MCF 10A (cell line): Measurements from ENCODE around the gene TSPAN4. TPM values are rescaled to one million over a fixed set of nuclear protein-coding genes. Genes with fewer than 3 reads are reported as not detected.

Experiments used
- BruUV-seq: library from RNA; stranded (reverse); fragments of 400-500 nt; replicated peaks from 2 replicates; lab custom pipeline; 2021; lab: Mats Ljungman, UMichigan
- CTCF ChIA-PET: fragments of 300-600 bp; sonication (Branson Sonifier 250); formaldehyde crosslinking; extraction: SDS; loops from one replicate; lab custom pipeline; 2021; ENCODE audit warnings: antibody characterized with exemption, inconsistent platforms; lab: Yijun Ruan, JAX
- POLR2A ChIA-PET: fragments of 300-600, 350-650 bp; sonication (Branson Sonifier 250); formaldehyde crosslinking; extraction: SDS; loops from one replicate; lab custom pipeline; 2020; ENCODE audit warnings: antibody characterized with exemption, inconsistent platforms; lab: Yijun Ruan, JAX
- DNase-seq: peaks from one replicate; pipeline ENCODE4 v3.0.0-alpha.2; 2018; ENCODE audit not compliant: unreplicated experiment
- H3K27ac Mint-ChIP-seq: one replicate; pipeline ENCODE4 v1.8.0; 2022; ENCODE audit warnings: mild to moderate bottlenecking, low read depth, mixed read lengths; ENCODE audit not compliant: unreplicated experiment
- H3K27me3 Mint-ChIP-seq: one replicate; pipeline ENCODE4 v1.8.0; 2022; ENCODE audit warnings: mixed read lengths; ENCODE audit not compliant: insufficient read depth, unreplicated experiment
- H3K36me3 Mint-ChIP-seq: one replicate; pipeline ENCODE4 v1.8.0; 2022; ENCODE audit warnings: mild to moderate bottlenecking, moderate library complexity, mixed read lengths; ENCODE audit not compliant: insufficient read depth, unreplicated experiment
- H3K4me1 Mint-ChIP-seq: one replicate; pipeline ENCODE4 v1.8.0; 2022; ENCODE audit warnings: mixed read lengths; ENCODE audit not compliant: insufficient read depth, unreplicated experiment
- H3K4me3 Mint-ChIP-seq: one replicate; pipeline ENCODE4 v1.8.0; 2022; ENCODE audit warnings: mild to moderate bottlenecking, moderate library complexity, mixed read lengths; ENCODE audit not compliant: unreplicated experiment
- H3K9me3 Mint-ChIP-seq: one replicate; pipeline ENCODE4 v1.8.0; 2022; ENCODE audit warnings: mixed read lengths; ENCODE audit not compliant: unreplicated experiment
- CTCF ChIP-seq: fragments of 200-600 bp; IDR thresholded peaks from one replicate; pipeline ENCODE4 v1.8.0; 2022; ENCODE audit warnings: antibody characterized with exemption, mild to moderate bottlenecking; ENCODE audit not compliant: unreplicated experiment
- intact Hi-C: fragments of 100-400 bp; cut with micrococcal nuclease; formaldehyde crosslinking; loops from 2 replicates; pipeline ENCODE4 v1.14.1; 2022
- total RNA-seq: library from RNA; stranded (reverse); gene quantifications from 2 replicates; pipeline ENCODE4 v1.2.3, GENCODE V29; 2022

TSPAN4 gene
- total RNA-seq, 1 experiment from 2014 or later = 148 TPM

GRCh38 chr11:834371-835316 lies 8.0 kb upstream of the TSPAN4 start:
- Mint-ChIP-seq H3K9me3 (no peaks in the 10 kb centered on the region), H3K4me1 (peaks cover 24% of the 10 kb centered on the region), H3K27ac (peak overlapping the region; percentile 94), H3K36me3 (peaks cover 60% of the 10 kb centered on the region), H3K27me3 (no peaks in the 10 kb centered on the region), H3K4me3 (peak overlapping the region; percentile 81)
- peak; percentile 92 for DNase-seq
- ChIA-PET POLR2A (interaction anchor here (0.7 to 11.4 kb wide), 21 partner anchors 9 to 301 kb away, joined by 3 to 274 read pairs (median 6); partner anchors contain the start of genes EPS8L2, PHRF1, PIDD1 and PNPLA2), CTCF (interaction anchor here (0.8 to 1.6 kb wide), 4 partner anchors 10 to 87 kb away, joined by 3 to 6 read pairs (median 4); no protein-coding TSS in a partner anchor)
- TSS peak; percentile 59 for BruUV-seq
- no peak for TF ChIP-seq CTCF
- intact Hi-C loops = loop anchor here (1.0 kb wide), 1 partner anchor 15 kb away; no protein-coding TSS in a partner anchor

GRCh38 chr11:836274-836673 lies 6.4 kb upstream of the TSPAN4 start:
- H3K27me3 Mint-ChIP-seq = no peaks in the 10 kb centered on the region
- H3K4me1 Mint-ChIP-seq = peaks cover 33% of the 10 kb centered on the region
- no peaks in the 10 kb centered on the region for H3K9me3 Mint-ChIP-seq
- DNase-seq = no peak
- H3K4me3 Mint-ChIP-seq = no peak overlapping the region
- ChIA-PET CTCF (no interaction called here), POLR2A (interaction anchor here (0.6 to 11.4 kb wide), 5 partner anchors 7 to 1678 kb away, joined by 3 to 274 read pairs (median 3); partner anchors contain the start of gene PNPLA2)
- peaks cover 77% of the 10 kb centered on the region for H3K36me3 Mint-ChIP-seq
- BruUV-seq = no TSS peak
- no peak for TF ChIP-seq CTCF
- intact Hi-C loops = no loop called here
- H3K27ac Mint-ChIP-seq = no peak overlapping the region

GRCh38 chr11:836700-837099 lies 6.0 kb upstream of the TSPAN4 start:
- no peak for TF ChIP-seq CTCF
- Mint-ChIP-seq H3K27me3 (no peaks in the 10 kb centered on the region), H3K4me1 (peaks cover 30% of the 10 kb centered on the region), H3K27ac (no peak overlapping the region), H3K9me3 (no peaks in the 10 kb centered on the region), H3K36me3 (peaks cover 80% of the 10 kb centered on the region), H3K4me3 (no peak overlapping the region)
- CTCF ChIA-PET = no interaction called here
- BruUV-seq = no TSS peak
- intact Hi-C loops = no loop called here
- no peak for DNase-seq
- POLR2A ChIA-PET = interaction anchor here (0.6 to 11.4 kb wide), 6 partner anchors 8 to 1677 kb away, joined by 3 to 274 read pairs (median 3); partner anchors contain the start of gene PNPLA2
